ENCODE results near the gene IL6.
"Not testable (repeated sequence)": the region's sequence is repeated elsewhere in the genome, so short reads cannot be mapped to it uniquely, and the experiment has no call there.

Gene IL6

DNA sequence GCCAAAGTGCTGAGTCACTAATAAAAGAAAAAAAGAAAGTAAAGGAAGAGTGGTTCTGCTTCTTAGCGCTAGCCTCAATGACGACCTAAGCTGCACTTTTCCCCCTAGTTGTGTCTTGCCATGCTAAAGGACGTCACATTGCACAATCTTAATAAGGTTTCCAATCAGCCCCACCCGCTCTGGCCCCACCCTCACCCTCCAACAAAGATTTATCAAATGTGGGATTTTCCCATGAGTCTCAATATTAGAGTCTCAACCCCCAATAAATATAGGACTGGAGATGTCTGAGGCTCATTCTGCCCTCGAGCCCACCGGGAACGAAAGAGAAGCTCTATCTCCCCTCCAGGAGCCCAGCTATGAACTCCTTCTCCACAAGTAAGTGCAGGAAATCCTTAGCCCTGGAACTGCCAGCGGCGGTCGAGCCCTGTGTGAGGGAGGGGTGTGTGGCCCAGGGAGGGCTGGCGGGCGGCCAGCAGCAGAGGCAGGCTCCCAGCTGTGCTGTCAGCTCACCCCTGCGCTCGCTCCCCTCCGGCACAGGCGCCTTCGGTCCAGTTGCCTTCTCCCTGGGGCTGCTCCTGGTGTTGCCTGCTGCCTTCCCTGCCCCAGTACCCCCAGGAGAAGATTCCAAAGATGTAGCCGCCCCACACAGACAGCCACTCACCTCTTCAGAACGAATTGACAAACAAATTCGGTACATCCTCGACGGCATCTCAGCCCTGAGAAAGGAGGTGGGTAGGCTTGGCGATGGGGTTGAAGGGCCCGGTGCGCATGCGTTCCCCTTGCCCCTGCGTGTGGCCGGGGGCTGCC, at the start of gene IL6:
TSS of gene IL6 (plus strand) at position 294 of the 807 bp plus-strand sequence. CDS start at position 357, 63 bp downstream.
- DNase-seq (ENCODE audit: low read depth), result no peak

- not testable (repeated sequence) for DNase-seq (ENCODE audit: low read depth)
Measured at GRCh38 chr7:22677263-22677662, 49.7 kb upstream of the IL6 start.

- DNase-seq (ENCODE audit: low read depth), result no peak
Measured at GRCh38 chr7:22677680-22678079, 49.3 kb upstream of the IL6 start.

DNA sequence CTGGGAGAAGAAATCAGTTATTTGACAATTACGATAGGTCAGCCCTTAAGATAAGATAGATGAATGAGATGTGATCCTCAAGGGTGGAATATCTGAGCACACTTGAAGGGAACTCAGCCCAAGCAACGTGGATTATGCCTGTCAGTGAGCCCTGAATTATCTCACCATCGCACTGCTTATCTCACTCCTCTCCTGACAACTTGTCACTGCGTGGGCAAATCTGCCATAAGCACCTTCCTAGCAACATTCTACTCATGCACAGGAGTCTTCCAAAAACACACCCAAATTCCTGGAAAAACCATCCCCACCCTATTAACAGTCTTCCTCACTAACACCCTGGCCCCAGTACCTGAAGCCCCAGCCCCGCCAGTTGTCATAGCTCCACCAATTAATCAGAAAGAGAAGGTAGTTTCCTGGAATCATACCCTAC, 46.5 kb upstream of the IL6 start:
- no peak for DNase-seq (ENCODE audit: low read depth)

GRCh38 chr7:22681312-22681711, 45.7 kb upstream of the IL6 start:
- no peak for DNase-seq (ENCODE audit: low read depth)

DNA sequence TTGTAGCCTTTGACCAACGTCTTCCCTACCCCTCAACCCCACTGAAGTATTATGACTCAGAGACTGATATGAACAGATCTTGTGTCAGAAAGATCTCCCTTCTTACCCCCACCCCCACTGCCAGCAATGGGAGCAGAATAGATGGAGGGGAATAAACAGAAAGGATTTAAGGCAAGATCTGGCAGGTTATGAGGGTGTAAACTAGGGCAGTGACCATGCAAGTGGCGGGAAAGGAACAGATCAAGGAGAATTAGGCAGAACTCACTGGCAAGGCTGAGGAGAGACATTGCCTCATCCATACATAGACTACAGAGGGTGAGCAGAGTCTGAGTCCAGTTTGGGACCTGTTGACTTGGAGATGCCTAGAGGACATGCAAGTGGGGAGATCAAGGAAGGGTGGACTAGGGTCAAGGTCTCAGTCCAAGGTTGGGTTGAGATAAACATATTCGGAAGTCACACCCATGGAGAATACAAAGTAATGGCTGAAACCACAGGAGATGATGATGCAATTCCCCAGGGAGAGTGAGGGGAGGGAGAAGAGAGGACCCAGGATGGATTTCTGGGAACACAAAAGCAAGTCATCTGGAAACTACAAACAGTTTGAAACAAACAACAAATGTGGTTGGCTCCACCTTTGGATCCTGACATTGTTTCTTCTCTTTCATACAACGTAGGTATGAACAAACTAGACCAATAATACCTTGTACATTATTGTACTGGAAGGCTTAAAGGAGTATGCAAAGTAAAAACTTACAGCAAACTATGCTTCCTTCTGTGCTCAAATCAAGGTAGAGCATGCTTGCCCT, 44.9 kb upstream of the IL6 start:
- no peak for DNase-seq (ENCODE audit: low read depth)

DNA sequence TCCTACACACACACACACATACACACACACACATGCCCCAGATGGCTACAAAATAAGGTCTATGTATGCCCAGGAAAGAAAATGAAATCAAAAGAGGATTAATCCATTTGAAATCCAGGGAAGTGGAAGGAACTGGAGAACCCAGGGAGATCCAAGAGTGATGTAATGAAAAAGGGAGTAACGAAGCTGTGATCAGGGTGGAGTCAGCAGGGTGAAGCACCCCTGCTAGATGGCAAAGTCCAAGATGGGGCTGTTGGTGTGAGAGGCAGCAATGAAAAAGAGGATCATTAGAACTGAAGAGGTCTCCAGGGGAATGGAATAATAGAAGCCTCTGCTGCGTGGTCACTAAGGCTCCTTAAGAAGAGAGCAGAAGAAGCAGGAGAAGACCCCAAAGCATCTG, 43.6 kb upstream of the IL6 start:
- no peak for DNase-seq (ENCODE audit: low read depth)

DNA sequence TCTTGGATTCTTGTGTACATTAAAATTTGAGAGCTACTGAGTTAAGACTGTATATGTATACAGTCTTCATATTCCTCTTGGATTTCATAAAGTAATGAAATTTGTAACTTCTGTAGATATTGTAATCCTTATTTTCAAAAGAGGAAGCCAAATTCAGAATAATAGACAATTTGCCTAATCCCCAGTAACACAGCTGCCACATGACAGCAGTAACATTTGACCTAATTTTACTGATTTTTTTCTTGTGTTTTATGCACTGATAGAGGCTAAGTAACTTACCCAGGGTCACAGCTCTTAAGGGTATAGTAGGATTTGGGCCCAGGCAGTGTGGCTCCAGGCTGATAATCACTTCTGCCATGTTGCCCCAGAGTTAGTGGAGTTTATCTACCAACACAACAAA, 40.4 kb upstream of the IL6 start:
- DNase-seq (ENCODE audit: low read depth), result no peak

DNA sequence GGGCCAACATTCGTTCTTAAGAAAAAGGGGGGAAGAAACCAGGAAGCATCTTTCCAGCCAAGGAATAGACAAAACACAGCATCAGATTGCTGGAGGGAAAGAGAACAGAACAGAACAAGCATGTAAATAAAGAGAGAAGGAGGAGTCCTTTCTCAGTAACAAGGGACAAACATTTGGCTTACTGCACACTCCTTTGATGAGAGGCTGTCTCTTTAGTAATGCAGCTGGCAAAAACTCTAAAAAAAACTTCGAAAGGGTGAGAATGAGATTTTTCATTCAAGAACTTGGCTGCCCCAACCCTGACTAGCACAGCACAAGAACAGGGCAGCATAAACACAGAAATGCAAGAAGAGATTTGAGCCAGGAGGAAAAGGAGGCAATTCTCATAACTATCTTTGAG, 38.9 kb upstream of the IL6 start:
- no peak for DNase-seq (ENCODE audit: low read depth)

- DNase-seq (ENCODE audit: low read depth), result not testable (repeated sequence)
Measured at GRCh38 chr7:22688934-22689333, 38.1 kb upstream of the IL6 start.

GRCh38 chr7:22694597-22695207, 32.3 kb upstream of the IL6 start:
- no peak for DNase-seq (ENCODE audit: low read depth)

GRCh38 chr7:22695476-22696132, 31.4 kb upstream of the IL6 start:
- no peak for DNase-seq (ENCODE audit: low read depth)

DNA sequence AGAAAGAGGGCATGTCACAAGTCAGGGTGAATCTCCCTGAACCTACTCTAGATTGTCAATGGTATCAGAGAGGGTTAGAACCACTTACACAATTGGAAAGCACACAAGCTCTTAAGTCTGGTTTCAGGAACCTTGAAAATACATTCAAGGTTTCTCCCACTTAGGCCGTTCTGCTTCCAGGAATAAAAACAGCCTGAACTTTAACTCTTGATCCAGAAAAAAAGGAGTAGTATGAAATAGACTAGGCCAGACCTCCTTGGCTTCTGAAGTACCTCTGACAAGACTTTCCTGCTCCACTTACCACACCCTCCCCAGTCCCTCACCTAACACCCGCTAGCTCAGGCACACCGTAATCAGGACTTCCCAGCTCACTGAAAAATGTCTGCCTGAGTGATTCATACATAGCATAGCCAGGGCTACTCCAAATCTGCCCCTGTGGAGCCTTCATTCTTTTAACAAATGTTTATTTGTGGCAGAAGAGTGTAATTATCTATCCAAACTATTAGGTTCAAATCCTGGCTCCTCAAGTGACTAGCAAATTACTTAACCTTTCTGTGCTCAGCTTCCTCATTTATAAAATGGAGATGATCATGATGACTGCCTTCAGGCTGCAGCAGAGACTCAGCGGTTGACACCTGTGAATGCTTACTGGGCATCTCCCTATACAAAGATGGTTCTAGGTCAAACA, 30.3 kb upstream of the IL6 start:
- no peak for DNase-seq (ENCODE audit: low read depth)

DNA sequence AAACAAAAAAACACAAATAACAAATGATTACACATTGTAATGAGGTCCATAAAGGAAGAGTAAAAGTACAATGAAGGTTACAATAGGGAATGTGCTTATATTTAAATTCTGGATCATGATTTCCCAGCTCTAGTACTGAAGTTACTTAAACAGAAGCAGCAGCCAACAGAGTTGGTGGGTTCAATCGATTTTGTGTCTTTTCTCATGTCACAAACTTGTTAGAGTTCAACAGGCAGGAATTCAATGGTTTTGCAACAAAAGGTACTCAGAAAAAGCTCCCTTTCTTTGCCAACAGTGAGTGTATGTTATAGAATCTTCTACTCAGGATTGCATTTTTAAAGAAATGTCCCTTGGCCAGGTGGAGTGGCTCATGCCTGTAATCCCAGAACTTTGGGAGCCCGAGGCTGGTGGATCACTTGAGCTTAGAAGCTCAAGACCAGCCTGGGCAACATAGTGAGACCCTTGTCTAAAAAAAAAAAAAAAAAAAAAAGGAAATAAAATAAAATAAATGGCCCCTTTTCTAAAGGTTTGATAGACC, 29.6 kb upstream of the IL6 start:
- DNase-seq (ENCODE audit: low read depth), result no peak

DNA sequence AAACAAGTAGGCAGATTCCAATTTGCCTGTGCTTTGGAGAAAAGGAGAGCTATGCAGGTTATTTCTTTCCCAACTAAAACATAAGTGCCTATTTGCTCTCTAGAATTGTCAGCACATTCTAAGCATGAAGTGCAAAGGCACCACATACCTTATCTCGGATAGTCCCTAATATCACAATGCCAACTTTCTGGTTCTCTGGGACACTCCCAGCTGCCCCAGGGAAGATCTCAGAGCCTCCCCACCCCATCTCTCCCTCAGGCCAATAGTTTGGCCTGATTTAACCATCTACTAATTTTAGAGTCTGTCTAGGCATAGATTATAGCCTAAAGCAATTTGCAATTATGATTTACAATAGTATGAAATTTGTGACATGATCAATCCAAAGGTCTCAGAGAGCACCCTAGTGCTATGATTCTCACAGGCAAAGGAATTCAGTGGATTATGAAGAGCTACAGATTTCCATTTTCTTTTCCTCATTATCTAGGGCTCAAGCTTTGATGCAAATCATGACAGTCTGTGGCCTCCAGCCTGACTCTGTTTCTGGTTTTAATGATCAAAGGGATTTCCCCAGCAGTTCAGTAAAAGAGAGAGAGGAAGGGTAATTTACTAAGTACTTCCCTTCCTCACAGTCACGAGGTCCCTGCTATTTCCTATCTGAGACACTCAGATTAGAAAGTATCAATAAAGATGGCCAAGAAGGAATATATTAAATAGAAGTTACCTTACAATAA, 29.0 kb upstream of the IL6 start:
- DNase-seq (ENCODE audit: low read depth), result no peak

DNA sequence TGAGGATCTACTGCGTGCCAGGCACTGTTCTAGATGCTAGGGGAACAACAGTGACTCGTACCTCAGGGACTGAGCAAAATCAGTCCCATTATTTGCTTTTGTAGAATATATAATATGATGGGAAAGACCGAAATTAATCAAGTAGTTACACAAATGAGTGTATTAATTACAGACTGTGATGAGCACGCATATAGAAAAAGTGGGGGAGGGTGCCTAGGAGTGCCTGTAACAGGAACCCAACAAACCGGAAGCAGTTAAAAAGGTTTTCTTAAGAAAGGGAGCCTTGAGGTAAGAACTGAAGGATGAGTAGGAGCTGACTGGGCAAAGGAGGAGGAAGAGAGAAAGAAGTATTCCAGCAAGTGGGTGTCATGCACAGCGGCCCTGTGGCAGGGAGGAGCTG, 28.2 kb upstream of the IL6 start:
- DNase-seq (ENCODE audit: low read depth), result no peak

GRCh38 chr7:22700559-22701002, 26.4 kb upstream of the IL6 start:
- no peak for DNase-seq (ENCODE audit: low read depth)

DNA sequence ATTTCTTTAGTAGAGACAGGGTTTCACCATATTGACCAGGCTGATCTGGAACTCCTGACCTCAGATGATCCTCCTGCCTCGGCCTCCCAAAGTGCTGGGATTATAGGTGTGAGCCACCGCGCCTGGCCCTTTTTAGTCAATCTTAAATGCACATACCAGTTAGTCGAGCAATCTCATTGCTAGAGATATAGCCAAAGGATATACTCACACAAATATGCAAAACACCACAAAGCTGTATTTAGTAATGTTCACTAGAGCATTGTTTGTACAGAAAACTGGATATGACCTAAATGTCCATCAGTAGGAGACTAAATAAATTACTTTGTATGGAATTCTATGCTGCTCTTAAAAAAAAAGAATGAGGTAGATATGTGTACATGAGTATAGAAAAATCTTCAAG, 24.5 kb upstream of the IL6 start:
- no peak for DNase-seq (ENCODE audit: low read depth)

DNA sequence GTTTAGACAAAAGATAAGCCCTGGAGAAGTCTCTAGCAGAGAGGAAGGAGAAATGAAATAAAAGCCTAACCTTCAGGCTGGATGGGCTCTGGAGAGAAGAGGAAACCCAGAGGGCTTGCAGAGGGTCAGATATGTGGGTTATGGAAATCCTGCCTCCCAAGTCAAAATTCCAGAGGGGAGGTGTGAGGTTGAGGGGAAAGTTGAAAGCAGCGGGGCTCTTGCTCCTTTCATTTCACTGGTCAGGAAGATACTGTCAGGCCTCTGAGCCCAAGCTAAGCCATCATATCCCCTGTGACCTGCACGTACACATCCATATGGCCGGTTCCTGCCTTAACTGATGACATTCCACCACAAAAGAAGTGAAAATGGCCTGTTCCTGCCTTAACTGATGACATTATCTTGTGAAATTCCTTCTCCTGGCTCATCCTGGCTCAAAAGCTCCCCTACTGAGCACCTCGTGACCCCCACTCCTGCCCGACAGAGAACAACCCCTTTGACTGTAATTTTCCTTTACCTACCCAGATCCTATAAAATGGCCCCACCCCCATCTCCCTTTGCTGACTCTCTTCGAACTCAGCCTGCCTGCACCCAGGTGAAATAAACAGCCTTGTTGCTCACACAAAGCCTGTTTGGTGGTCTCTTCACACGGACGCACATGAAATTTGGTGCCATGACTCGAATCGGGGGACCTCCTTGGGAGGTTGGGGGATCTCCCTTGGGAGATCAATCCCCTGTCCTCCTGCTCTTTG, 23.7 kb upstream of the IL6 start:
- not testable (repeated sequence) for DNase-seq (ENCODE audit: low read depth)

Data from activated T-helper 9 cell treated with anti-CD3 and anti-CD28 coated beads, Interleukin-2, amount 50 U/mL, for 16 hours (primary cell).